GM12892 (cell line): ENCODE measurements around the gene FBLIM1.

Source experiments
- DNase-seq: peaks from one replicate; pipeline ENCODE4 v3.0.0; 2011; ENCODE audit not compliant: insufficient read length
- FAIRE-seq: peaks from 2 replicates; lab custom pipeline; 2011; peaks lifted over from hg19 to GRCh38; lab: Jason Lieb, UNC
- POLR2A ChIP-seq: IDR thresholded peaks from 2 replicates; pipeline ENCODE4 v1.6.1; 2011; ENCODE audit warnings: low read depth, low read length, control low read depth
- POLR2AphosphoS5 ChIP-seq: IDR thresholded peaks from 2 replicates; pipeline ENCODE4 v1.6.1; 2011; ENCODE audit warnings: low read depth, low read length, control low read depth
- TAF1 ChIP-seq: IDR thresholded peaks from 2 replicates; pipeline ENCODE4 v1.6.1; 2011; ENCODE audit warnings: low read depth, mild to moderate bottlenecking, control low read depth, low read length, borderline replicate concordance

The FBLIM1 gene

DNA sequence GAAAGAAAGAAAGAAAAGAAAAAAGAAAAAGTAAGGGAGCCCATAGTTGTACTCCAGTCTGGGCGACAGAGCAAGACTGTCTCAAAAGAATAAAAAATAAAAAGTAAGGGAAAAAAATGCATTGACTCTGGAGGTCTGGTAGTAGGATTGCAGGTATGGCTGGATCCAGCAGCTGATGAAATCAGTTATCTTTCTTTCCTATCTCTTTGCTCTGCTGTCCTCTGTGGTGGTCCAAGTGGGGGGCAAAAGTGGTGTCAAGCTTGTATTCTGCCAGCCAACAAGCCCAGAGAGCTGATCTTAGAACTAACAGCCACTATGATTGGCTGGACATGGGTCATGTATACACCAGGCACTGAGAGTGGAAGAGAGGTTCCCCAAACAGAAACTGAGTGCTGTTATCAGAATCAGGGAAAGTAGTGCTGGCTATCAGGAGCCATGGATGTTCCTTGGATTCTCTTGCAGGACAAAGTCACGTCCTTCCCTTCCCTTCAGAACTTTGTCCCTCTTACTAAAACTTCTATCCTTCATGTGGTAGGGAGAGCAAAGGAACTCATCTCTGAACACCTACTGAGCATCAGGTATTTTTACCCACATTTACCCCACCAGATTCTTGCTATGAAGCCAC lies 3.5 kb upstream of the FBLIM1 start:
- no peak for DNase-seq
- no peak for FAIRE-seq
- no peak for TF ChIP-seq POLR2AphosphoS5

DNA sequence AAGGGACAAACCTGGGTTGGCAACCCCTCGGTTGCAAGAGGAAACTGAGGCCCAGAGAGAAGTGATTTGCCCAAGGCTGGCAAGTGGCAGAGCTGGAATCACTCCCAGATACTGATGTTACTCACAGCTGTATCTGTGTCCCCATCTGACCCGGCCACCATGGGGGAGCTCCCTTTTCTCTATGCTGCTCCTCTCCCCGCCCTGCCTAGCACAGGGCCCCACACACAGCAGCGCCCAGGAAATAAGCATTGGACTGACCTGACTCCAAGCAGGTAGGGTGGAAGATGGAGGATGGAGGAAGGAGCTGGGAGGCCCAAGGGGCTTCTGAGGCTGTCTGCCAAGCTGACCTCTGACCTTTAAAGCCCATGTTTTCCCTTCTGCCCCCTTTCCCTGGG lies 3.0 kb upstream of the FBLIM1 start:
- DNase-seq: no peak
- no peak for TF ChIP-seq POLR2AphosphoS5
- TF ChIP-seq TAF1: no peak
- TF ChIP-seq POLR2A: no peak
- no peak for FAIRE-seq

DNA sequence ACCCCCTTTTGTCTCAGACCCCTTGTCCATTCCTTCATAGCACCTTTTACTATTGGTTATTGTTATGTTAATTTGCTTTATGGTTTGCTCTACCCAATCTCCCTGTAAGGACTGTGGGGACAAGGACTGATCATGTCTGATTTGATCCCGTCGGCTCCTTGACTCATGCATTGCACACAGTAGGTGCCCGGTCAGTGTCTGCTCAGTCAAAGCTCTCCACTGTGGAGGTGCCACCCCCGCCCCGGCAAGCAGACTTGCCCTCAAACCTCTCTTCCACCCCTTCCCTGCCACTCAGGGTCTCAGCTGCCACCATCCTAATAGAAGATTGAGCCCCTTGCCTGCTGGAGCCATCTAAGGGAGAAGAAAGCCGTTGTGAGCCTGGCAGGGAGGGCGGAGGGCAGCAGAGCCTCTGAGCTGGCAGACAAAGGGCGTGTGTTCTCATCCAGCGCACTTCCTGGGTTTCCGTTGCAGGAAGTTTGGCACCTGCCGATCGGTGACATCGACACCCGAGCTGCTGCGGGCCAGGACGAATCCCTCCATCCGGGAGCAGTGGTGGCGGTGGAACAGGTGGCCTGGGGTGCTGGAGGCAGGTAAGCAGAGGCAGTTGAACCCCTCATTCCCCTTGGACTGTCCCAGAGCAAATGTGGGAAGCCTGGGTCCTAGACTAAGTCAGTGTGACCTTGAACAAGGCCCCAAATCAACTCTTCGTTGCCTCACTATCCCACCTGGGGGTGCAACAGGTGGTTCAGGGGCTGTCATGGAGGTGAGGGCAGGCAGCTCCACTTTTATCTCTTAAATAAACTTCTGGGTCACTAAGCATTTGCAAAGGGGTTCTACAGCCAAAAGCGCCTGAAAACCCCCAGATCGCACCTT lies 2.2 kb upstream of the FBLIM1 start:
- DNase-seq (no peak), FAIRE-seq (no peak)

DNA sequence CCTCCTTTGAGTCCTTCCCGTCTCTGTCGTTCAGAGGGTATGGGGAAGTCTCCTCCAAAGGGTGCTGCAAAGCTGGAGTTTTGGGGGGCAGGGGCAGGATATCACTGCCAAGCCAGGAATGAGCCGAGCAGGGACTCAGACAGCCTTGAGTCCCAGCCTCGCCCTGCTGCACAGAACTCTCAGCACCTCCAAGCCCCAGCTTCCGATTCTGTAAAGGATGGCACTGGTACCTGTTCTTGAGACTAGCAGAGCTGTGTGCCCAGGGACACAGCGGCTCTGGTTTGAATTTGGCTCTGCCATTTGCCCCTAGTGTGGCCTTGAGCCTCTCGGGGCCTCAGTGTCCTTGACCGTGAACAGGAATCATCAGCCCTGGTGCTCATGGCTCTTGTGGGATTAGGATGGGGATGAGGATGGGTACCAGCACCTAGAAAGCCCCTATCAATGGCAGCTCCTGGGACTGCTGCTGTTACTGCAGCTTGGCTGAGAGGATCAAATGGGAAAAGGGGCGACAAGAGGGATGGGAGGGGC lies 1.5 kb upstream of the FBLIM1 start:
- no peak for DNase-seq
- FAIRE-seq: no peak

More for the DNA sequence above, 2.2 kb upstream of the FBLIM1 start:
- no peak for TF ChIP-seq POLR2AphosphoS5
- TF ChIP-seq TAF1: no peak
- TF ChIP-seq POLR2A: no peak

DNA sequence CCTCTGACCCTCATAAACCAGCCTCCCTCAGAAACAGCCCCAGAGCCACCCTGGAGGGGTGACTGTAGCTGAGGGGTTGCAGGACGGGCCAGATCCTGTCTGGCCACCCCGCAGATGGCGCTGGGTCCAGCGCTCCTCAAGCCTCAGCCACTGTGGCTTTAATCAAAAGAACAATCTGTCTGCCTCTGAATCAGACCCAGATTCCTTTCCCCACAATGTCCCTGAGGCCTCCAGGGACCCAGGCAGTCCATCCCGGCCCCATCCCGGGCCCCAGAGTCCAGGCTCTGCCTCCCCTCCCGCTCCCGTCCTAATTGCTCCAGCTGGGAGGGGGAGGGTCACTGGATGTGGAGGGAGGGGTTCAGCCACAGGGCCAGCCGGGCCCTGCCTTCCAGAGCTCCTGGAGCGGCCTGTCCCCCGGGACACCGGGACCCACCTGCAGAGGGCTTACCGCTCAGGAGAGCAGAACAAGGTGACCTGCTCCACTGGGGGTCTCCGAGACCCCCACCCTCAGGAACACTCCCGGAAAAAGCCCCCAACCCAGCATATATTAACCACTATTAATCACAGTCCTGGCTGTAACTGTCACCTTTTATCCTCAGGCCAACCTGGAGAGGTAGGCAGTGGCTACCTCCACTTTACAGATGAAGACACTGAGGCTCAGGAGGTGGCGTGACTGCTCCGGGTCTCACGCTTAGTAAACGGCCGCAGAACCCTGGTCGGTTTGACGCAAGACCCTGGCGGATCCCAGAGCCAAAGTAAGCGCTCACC lies 836 bp upstream of the FBLIM1 start:
- FAIRE-seq (no peak), DNase-seq (no peak)
- TF ChIP-seq POLR2AphosphoS5: no peak
- TF ChIP-seq POLR2A: no peak
- TF ChIP-seq TAF1: no peak

More for the DNA sequence above, 1.5 kb upstream of the FBLIM1 start:
- TF ChIP-seq TAF1: no peak
- TF ChIP-seq POLR2AphosphoS5: no peak
- no peak for TF ChIP-seq POLR2A

DNA sequence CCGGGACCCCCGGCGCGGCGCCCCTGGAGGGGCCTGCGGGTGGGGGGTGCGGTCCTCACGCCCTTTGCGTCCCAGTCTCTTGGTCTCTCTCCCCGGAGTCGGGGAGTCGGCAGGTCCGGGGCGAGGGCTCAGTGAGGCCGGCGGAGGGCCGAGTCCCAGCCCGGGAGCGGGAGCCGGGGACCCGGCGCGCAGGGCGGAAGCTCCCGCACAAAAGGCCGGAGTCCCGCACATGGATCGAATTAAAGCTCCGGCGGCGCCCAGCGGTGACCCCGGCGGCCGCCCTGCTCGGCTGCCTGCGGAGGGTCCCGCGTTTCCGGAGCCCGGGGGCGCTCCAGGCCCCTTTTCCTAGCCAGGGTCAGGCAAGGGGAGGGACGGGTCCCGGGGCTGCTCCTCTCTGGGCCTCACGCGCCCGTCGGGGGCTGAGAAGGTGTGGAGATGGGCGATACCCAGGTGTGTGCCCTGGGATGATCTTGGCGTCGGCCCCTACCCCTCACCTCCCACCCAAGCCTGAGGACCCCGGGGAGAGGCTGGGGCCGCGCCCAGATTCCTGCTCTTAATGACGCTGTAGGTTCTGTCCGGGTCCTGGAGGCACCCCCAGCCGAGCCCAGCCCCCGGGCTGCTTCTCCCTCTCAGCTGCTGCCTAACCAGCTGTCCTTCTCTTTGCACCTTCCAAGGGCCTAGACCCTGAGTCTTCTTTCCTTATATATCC lies 512 bp downstream of the FBLIM1 start:
- TF ChIP-seq TAF1: no peak
- TF ChIP-seq POLR2AphosphoS5: no peak
- TF ChIP-seq POLR2A: no peak
- FAIRE-seq: no peak
- DNase-seq: no peak

DNA sequence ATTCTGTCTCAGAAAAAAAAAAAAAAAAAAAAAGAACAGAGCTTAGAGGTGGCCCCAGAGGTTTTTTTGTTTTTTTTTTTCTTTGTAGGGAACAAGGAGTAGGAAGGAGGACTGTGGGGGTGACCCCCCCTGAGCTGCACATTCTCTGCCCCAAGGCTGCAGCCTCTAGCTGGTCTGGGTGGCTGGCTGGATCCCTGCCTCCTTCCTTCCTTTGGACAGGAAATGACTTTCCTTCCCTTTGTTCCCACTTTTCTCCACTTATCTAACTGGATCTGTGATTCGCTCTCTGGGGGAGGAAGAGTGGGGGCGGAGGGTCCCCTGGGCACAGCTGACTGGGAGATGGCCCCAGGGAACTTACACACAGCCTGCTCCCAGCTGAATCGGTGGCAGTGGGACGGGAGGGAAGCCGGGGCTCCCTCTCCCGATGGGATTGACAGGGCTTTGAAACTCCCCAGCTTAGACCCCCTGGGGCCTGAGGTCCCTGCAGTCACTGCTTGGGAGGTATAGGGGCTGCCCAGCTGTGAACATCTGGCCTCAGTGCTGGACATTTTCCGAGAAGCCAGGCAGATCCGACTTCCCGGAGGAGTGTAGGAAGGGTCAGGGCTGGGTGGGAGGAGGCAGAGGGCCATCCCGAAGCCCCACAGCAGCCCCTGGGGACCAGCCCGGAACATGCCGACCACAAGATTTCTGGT lies 2.1 kb downstream of the FBLIM1 start:
- no peak for TF ChIP-seq POLR2AphosphoS5
- TF ChIP-seq POLR2A: no peak
- TF ChIP-seq TAF1: no peak
- FAIRE-seq (no peak), DNase-seq (no peak)

DNA sequence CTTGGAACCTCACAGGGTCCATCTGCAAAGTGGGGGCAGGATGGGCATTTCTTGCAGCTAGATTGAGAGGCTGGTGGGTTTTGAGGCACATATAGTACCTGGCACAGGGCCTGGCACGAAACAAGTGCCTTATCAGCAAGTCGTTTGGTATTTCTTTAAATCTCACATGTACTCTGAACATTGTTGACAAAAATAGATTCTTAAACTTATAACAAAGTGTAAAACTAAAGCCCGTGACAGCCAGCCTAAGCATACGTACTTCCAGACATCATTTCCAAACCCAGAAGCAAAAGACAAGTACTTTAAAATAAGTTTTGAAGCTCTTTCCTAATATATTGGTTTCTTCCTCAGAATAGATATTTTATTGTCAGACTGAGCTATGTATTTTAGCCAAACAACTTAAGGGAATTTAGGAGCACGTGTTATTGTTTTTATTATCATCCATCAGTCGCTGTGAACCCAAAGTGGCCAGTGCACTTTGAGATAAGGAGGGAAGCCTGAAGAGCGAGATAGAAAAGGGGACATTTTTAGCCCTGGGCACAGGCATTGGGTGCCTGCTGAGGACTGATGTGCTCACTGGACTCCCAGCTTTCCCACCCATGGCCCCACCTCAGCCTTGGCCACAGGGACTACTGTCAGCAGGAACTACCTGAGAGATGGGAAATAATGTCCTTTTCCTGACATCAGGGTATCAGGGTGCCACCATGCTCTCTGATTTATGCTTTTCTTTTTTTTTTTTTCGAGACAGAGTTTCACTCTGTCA lies 3.0 kb downstream of the FBLIM1 start:
- no peak for FAIRE-seq
- TF ChIP-seq TAF1: no peak
- no peak for TF ChIP-seq POLR2A
- no peak for TF ChIP-seq POLR2AphosphoS5
- DNase-seq: no peak

DNA sequence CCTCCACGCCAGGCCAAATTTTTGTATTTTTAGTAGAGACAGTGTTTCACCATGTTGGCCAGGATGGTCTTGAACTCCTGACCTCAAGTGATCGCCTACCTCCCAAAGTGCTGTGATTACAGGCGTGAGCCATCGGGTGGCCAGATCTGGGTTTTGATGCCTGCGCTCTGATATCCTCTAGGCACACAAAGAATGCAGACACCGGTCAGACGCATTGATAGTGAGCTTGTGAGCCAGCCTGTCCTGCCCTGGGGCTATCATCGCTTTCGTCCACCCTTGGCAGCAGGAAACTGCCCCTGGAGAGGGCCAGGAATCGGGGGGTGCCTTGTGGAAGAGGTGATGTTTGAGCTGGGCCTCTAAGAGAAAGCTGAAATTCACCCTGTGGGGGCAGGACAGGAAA lies 4.0 kb downstream of the FBLIM1 start:
- no peak for FAIRE-seq
- TF ChIP-seq TAF1: no peak
- TF ChIP-seq POLR2AphosphoS5: no peak
- no peak for TF ChIP-seq POLR2A
- no peak for DNase-seq

DNA sequence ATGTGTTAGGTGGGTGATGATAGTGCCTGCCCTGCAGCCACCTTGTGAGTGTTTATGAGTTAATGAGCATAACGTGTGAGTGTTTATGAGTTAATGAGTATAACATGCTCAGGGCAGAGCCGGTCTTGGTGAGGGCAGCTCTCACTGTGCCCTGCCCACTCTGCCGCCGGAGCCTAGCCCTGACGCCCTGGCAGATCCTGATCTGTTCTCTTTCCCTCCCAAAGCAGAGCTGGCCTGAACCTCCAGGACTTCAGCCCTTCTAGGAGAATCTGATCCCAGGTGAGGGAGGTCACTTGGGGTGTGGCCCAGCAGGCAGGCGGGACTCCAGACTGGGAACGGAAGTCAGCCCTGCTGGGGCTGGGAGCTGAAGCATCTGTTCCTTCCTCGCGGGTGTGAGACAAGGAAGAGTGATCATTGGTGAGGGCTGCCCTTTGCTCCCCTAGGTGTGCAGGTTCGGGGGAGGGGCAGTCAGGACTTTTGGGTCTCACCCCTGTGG lies 5.7 kb downstream of the FBLIM1 start:
- FAIRE-seq: no peak
- no peak for DNase-seq
- TF ChIP-seq TAF1: no peak
